Mesenchymal stem cell (in vitro differentiated cells and primary cell): ENCODE results near the gene PRR5.

Source experiments
- DNase-seq: peaks from one replicate; pipeline ENCODE4 v3.0.0-alpha.2; 2013
- H2AFZ ChIP-seq: one replicate; pipeline ENCODE4 v1.6.1; 2013; ENCODE audit warnings: low read depth, mild to moderate bottlenecking, control low read depth, inconsistent platforms, low read length, moderate library complexity
- H2AK5ac ChIP-seq: 2 replicates; pipeline ENCODE4 v1.6.1; 2013; ENCODE audit warnings: low read length, moderate library complexity, mild to moderate bottlenecking, inconsistent platforms; ENCODE audit not compliant: severe bottlenecking
- H2BK120ac ChIP-seq: one replicate; pipeline ENCODE4 v1.6.1; 2013; ENCODE audit warnings: low read depth, mild to moderate bottlenecking, inconsistent platforms, low read length, moderate library complexity
- H2BK12ac ChIP-seq, 2 experiments: one replicate each; pipeline ENCODE4 v1.6.1; 2013; ENCODE audit warnings: inconsistent platforms in 2 of 2, low read length in 2 of 2, mild to moderate bottlenecking in 2 of 2, moderate library complexity in 2 of 2, control low read depth in 1 of 2
- H2BK15ac ChIP-seq: one replicate; pipeline ENCODE4 v1.6.1; 2013; ENCODE audit warnings: mild to moderate bottlenecking, low read depth, inconsistent platforms; ENCODE audit not compliant: poor library complexity, severe bottlenecking
- H2BK5ac ChIP-seq: 2 replicates; pipeline ENCODE4 v1.6.1; 2013; ENCODE audit warnings: low read depth, mild to moderate bottlenecking, low read length, control low read depth, inconsistent platforms; ENCODE audit not compliant: poor library complexity, severe bottlenecking
- H3K14ac ChIP-seq, 2 experiments: one replicate each; pipeline ENCODE4 v1.6.1; 2013; ENCODE audit warnings: inconsistent platforms in 2 of 2, low read length in 2 of 2, control low read depth in 1 of 2, mild to moderate bottlenecking in 1 of 2, moderate library complexity in 1 of 2
- H3K18ac ChIP-seq, 2 experiments: one replicate each; pipeline ENCODE4 v1.6.1; 2013; ENCODE audit warnings: inconsistent platforms in 2 of 2, low read length in 2 of 2, control low read depth in 1 of 2, low read depth in 1 of 2, mild to moderate bottlenecking in 1 of 2
- H3K23ac ChIP-seq, 2 experiments: one replicate each; pipeline ENCODE4 v1.6.1; 2013; ENCODE audit warnings: inconsistent platforms in 2 of 2, low read length in 2 of 2, mild to moderate bottlenecking in 2 of 2, moderate library complexity in 2 of 2, control low read depth in 1 of 2
- H3K27ac ChIP-seq: 2 replicates; pipeline ENCODE4 v1.5.1; 2013; ENCODE audit warnings: mild to moderate bottlenecking, moderate library complexity, low read length, control low read depth, inconsistent platforms; ENCODE audit not compliant: poor library complexity, severe bottlenecking
- H3K27me3 ChIP-seq, 2 experiments: 2 replicates each; pipeline versions ENCODE4 v1.6.1 to v1.7.0; 2013; ENCODE audit warnings: low read length in 2 of 2, mild to moderate bottlenecking in 2 of 2, moderate library complexity in 2 of 2, control low read depth in 1 of 2, inconsistent platforms in 1 of 2; ENCODE audit not compliant: control insufficient read depth in 1 of 2, insufficient read depth in 1 of 2
- H3K36me3 ChIP-seq, 2 experiments: 2 replicates each; pipeline versions ENCODE4 v1.6.1 to v1.7.0; 2013; ENCODE audit warnings: low read length in 2 of 2, control low read depth in 1 of 2, inconsistent platforms in 1 of 2, low read depth in 1 of 2, mild to moderate bottlenecking in 1 of 2; ENCODE audit not compliant: insufficient read depth in 2 of 2, control insufficient read depth in 1 of 2
- H3K4ac ChIP-seq, 2 experiments: one replicate each; pipeline ENCODE4 v1.6.1; 2013; ENCODE audit warnings: inconsistent platforms in 2 of 2, low read length in 2 of 2, mild to moderate bottlenecking in 2 of 2, moderate library complexity in 2 of 2, control low read depth in 1 of 2, low read depth in 1 of 2
- H3K4me1 ChIP-seq: 2 replicates; pipeline ENCODE4 v1.6.1; 2013; ENCODE audit warnings: low read depth, low read length, control low read depth; ENCODE audit not compliant: control insufficient read depth, insufficient read depth
- H3K4me2 ChIP-seq: 2 replicates; pipeline ENCODE4 v1.6.1; 2013; ENCODE audit warnings: low read length, mild to moderate bottlenecking, inconsistent platforms; ENCODE audit not compliant: poor library complexity, severe bottlenecking
- H3K4me3 ChIP-seq, 2 experiments: 2 replicates each; pipeline versions ENCODE4 v1.5.1 to v1.7.0; 2013; ENCODE audit warnings: low read length in 2 of 2, mild to moderate bottlenecking in 2 of 2, control low read depth in 1 of 2, low read depth in 1 of 2; ENCODE audit not compliant: insufficient read depth in 1 of 2
- H3K79me1 ChIP-seq: replicated peaks from 2 replicates; pipeline ENCODE4 v1.6.1; 2013; ENCODE audit warnings: mild to moderate bottlenecking, control low read depth, low read length, inconsistent platforms; ENCODE audit not compliant: poor library complexity, severe bottlenecking
- H3K9ac ChIP-seq: 2 replicates; pipeline ENCODE4 v1.7.0; 2013; ENCODE audit warnings: mild to moderate bottlenecking, low read length, moderate library complexity
- H3K9me3 ChIP-seq: 2 replicates; pipeline ENCODE4 v1.7.0; 2013; ENCODE audit warnings: mild to moderate bottlenecking, low read length; ENCODE audit not compliant: control insufficient read depth
- H4K8ac ChIP-seq: one replicate; pipeline ENCODE4 v1.6.1; 2013; ENCODE audit warnings: inconsistent platforms, mild to moderate bottlenecking, low read length, moderate library complexity
- H4K91ac ChIP-seq: one replicate; pipeline ENCODE4 v1.6.1; 2013; ENCODE audit warnings: mild to moderate bottlenecking, low read length, inconsistent platforms
- WGBS: methylation state at CpG from one replicate; pipeline ENCODE4 v1.1.7; 2013; ENCODE audit warnings: mixed read lengths; 5-methylcytosine and 5-hydroxymethylcytosine counted together

The PRR5 gene

GRCh38 chr22:44684506-44685383, 17.3 kb upstream of the PRR5 start:
- peak overlapping the region in 1 of 2 experiments; percentile 89 for H2BK12ac ChIP-seq
- peaks cover 35% of the 10 kb centered on the region for H3K4me1 ChIP-seq
- DNase-seq = peak; percentile 98
- peak overlapping the region; percentile 2 to 81 for H3K18ac ChIP-seq
- WGBS = 36% methylated on average over 19 of the region's 23 CpGs
- no peaks in the 10 kb centered on the region for H3K79me1 ChIP-seq
- H3K36me3 ChIP-seq = no peaks in the 10 kb centered on the region
- H3K4me2 ChIP-seq = peak overlapping the region; percentile 9
- H3K9me3 ChIP-seq = no peaks in the 10 kb centered on the region
- H2BK15ac ChIP-seq = no peak overlapping the region
- H3K23ac ChIP-seq = no peak overlapping the region
- no peak overlapping the region for H2BK5ac ChIP-seq
- H3K14ac ChIP-seq = no peak overlapping the region
- H2AK5ac ChIP-seq = no peak overlapping the region
- H3K4ac ChIP-seq = peak overlapping the region in 1 of 2 experiments; percentile 40
- no peak overlapping the region for H3K4me3 ChIP-seq
- no peak overlapping the region for H3K27ac ChIP-seq
- H3K9ac ChIP-seq = peak overlapping the region; percentile 22
- no peak overlapping the region for H2BK120ac ChIP-seq
- H4K8ac ChIP-seq = peak overlapping the region; percentile 67
- no peak overlapping the region for H4K91ac ChIP-seq
- no peak overlapping the region for H2AFZ ChIP-seq
- H3K27me3 ChIP-seq = no peaks in the 10 kb centered on the region

DNA sequence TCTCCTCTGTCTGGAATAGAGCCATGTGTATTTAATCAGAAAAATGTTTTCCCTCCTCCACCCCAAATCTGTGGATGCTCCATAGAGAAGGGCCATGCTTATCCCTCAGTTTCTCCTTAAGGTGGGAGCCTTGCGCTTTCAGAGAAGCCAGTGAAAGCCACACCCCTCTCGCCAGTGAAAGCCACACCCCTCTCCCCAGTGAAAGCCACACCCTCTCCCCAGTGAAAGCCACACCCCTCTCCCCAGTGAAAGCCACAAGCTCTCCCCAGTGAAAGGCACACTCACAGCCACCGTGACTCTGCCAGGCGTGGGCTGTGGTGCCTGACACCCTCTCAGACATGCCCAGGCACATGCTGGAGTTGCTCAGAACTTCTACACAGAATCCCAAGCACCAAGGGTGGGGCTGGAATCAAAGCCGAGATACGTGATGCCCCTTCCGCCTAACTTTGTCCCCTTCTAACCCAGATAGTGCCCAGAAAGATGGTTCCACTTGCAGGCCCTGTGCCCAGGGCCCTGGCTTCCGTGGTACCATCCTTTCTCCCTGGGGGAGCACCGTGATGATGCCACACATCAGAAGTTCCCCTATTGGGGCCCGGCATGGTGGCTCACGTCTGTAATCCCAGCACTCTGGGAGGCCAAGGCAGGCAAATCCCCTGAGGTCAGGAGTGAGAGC, 16.5 kb upstream of the PRR5 start:
- peak overlapping the region; percentile 10 for H4K8ac ChIP-seq
- peaks cover 35% of the 10 kb centered on the region for H3K4me1 ChIP-seq
- no peaks in the 10 kb centered on the region for H3K27me3 ChIP-seq
- peak overlapping the region; percentile 12 for H4K91ac ChIP-seq
- no peak overlapping the region for H3K14ac ChIP-seq
- peak overlapping the region; percentile 1 for H2AK5ac ChIP-seq
- H3K4ac ChIP-seq = peak overlapping the region; percentile 32 to 58
- H3K79me1 ChIP-seq = no peaks in the 10 kb centered on the region
- H3K36me3 ChIP-seq = no peaks in the 10 kb centered on the region
- no peak overlapping the region for H3K4me3 ChIP-seq
- no peak overlapping the region for H2BK5ac ChIP-seq
- peak overlapping the region in 1 of 2 experiments; percentile 86 for H3K18ac ChIP-seq
- H2AFZ ChIP-seq = no peak overlapping the region
- 66% methylated on average over 11 of the region's 11 CpGs for WGBS
- H2BK12ac ChIP-seq = peak overlapping the region in 1 of 2 experiments; percentile 7
- H3K9ac ChIP-seq = peak overlapping the region; percentile 73
- H3K23ac ChIP-seq = no peak overlapping the region
- DNase-seq = peak; percentile 73
- no peak overlapping the region for H3K27ac ChIP-seq
- no peak overlapping the region for H3K4me2 ChIP-seq
- H2BK15ac ChIP-seq = no peak overlapping the region
- no peak overlapping the region for H2BK120ac ChIP-seq
- H3K9me3 ChIP-seq = no peaks in the 10 kb centered on the region

DNA sequence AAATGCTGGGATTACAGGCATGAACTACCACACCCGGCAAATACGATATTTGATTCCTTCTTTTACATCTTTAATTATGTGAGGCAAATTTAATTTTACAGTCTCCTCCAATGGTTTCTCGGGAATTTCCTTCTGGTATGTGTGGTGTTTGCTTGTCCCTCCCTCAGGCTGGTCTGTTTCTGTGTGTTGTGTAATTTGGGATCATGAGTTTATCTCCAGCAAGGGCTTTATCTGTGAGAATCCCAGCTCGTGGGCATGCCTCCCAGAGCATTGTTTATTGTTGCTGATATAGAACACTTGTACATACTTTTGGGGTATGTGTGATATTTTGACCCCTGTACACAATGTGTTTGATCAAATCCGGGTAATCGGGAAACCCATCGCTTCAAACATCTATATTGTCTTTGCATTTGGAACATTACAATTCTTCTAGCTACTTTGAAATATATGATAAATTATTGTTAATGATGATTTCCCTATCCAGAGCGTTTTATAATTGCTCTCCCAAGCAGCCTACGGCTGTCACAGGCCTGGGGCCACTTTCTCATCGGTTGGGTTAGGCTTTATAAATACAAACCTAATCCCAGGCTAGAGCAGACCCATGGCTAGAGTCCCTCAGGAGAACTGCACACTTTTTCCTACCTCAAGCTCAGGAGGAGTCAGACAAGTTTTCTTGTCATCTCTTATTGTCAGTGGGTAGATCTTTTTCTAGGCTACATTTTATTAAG, 15.0 kb upstream of the PRR5 start:
- no peak overlapping the region for H4K91ac ChIP-seq
- peaks cover 24% of the 10 kb centered on the region for H3K4me1 ChIP-seq
- H3K36me3 ChIP-seq = no peaks in the 10 kb centered on the region
- H4K8ac ChIP-seq = no peak overlapping the region
- no peak overlapping the region for H2AK5ac ChIP-seq
- no peak overlapping the region for H3K14ac ChIP-seq
- H2BK5ac ChIP-seq = no peak overlapping the region
- no peak overlapping the region for H3K23ac ChIP-seq
- 64% methylated on average over 7 of the region's 10 CpGs for WGBS
- no peaks in the 10 kb centered on the region for H3K9me3 ChIP-seq
- no peak overlapping the region for H3K4ac ChIP-seq
- H3K4me3 ChIP-seq = no peak overlapping the region
- no peak overlapping the region for H2BK15ac ChIP-seq
- no peak overlapping the region for H3K9ac ChIP-seq
- no peak overlapping the region for H2BK120ac ChIP-seq
- no peak overlapping the region for H2BK12ac ChIP-seq
- no peak overlapping the region for H3K18ac ChIP-seq
- H3K4me2 ChIP-seq = no peak overlapping the region
- no peaks in the 10 kb centered on the region for H3K79me1 ChIP-seq
- no peak overlapping the region for H3K27ac ChIP-seq
- no peaks in the 10 kb centered on the region for H3K27me3 ChIP-seq
- H2AFZ ChIP-seq = no peak overlapping the region
- DNase-seq = peak; percentile 46

- Histone ChIP-seq H4K8ac (no peak overlapping the region), H3K27me3 (no peaks in the 10 kb centered on the region), H3K4ac (no peak overlapping the region), H2BK15ac (no peak overlapping the region), H2AFZ (no peak overlapping the region), H2AK5ac (no peak overlapping the region), H3K4me2 (no peak overlapping the region), H3K23ac (no peak overlapping the region), H3K9me3 (no peaks in the 10 kb centered on the region), H2BK12ac (no peak overlapping the region), H4K91ac (no peak overlapping the region), H3K79me1 (no peaks in the 10 kb centered on the region), H2BK5ac (no peak overlapping the region), H3K18ac (peak overlapping the region in 1 of 2 experiments; percentile 11), H3K9ac (no peak overlapping the region), H3K4me3 (no peak overlapping the region), H3K14ac (peak overlapping the region in 1 of 2 experiments; percentile 18), H3K36me3 (peaks cover 0 to 2% of the 10 kb centered on the region in 2 experiments), H3K27ac (no peak overlapping the region), H2BK120ac (no peak overlapping the region), H3K4me1 (peaks cover 21% of the 10 kb centered on the region)
- 36% methylated on average over 10 of the region's 10 CpGs for WGBS
- no peak for DNase-seq
Observed at GRCh38 chr22:44689173-44689572, 12.8 kb upstream of the PRR5 start.
